OCI-LY7 (cell line): Measurements from ENCODE around the gene ARL3.

ENCODE experiments used
- EZH2phosphoT487 ChIP-seq: fragments of 200-600 bp; sonication (generic); IDR thresholded peaks from 2 replicates; pipeline ENCODE4 v1.6.1; 2018; ENCODE audit warnings: low read depth, borderline replicate concordance, mild to moderate bottlenecking, mixed run types, antibody characterized with exemption, low read length, moderate library complexity, mixed read lengths
- TF ChIP-seq, protein P1 (sequence below): fragments of 200-600 bp; sonication (generic); conservative IDR thresholded peaks from 2 replicates; pipeline ENCODE4 v1.5.1; 2014; ENCODE audit warnings: mild to moderate bottlenecking, antibody characterized with exemption, low read length, moderate library complexity, mixed read lengths

GRCh38 chr10:102673236-102673818 is 40.9 kb downstream of the ARL3 start:
- TF ChIP-seq, protein P1, sequence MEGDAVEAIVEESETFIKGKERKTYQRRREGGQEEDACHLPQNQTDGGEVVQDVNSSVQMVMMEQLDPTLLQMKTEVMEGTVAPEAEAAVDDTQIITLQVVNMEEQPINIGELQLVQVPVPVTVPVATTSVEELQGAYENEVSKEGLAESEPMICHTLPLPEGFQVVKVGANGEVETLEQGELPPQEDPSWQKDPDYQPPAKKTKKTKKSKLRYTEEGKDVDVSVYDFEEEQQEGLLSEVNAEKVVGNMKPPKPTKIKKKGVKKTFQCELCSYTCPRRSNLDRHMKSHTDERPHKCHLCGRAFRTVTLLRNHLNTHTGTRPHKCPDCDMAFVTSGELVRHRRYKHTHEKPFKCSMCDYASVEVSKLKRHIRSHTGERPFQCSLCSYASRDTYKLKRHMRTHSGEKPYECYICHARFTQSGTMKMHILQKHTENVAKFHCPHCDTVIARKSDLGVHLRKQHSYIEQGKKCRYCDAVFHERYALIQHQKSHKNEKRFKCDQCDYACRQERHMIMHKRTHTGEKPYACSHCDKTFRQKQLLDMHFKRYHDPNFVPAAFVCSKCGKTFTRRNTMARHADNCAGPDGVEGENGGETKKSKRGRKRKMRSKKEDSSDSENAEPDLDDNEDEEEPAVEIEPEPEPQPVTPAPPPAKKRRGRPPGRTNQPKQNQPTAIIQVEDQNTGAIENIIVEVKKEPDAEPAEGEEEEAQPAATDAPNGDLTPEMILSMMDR, result no peak
- TF ChIP-seq EZH2phosphoT487, result no peak
